Hepatocyte (in vitro differentiated cells): ENCODE data around the gene CTNND2. TPM values are rescaled to one million over a fixed set of nuclear protein-coding genes. Genes with fewer than 3 reads are reported as not detected.

Source experiments
- DNase-seq: peaks from one replicate; pipeline ENCODE4 v3.0.0-alpha.2; 2016; ENCODE audit warnings: low spot score
- H2AFZ ChIP-seq: fragments of 200-600 bp; sonication (generic); 2 replicates; pipeline ENCODE4 v1.6.0; 2016; ENCODE audit warnings: antibody characterized with exemption, mild to moderate bottlenecking
- H3K27ac ChIP-seq: fragments of 200-600 bp; sonication (generic); 2 replicates; pipeline ENCODE4 v1.5.1; 2016; ENCODE audit warnings: mild to moderate bottlenecking
- H3K27me3 ChIP-seq: fragments of 200-600 bp; sonication (generic); 2 replicates; pipeline ENCODE4 v1.6.1; 2016
- H3K36me3 ChIP-seq: fragments of 200-600 bp; sonication (generic); replicated peaks from 2 replicates; pipeline ENCODE4 v1.5.1; 2016; ENCODE audit warnings: low read depth; ENCODE audit not compliant: insufficient read depth
- H3K4me1 ChIP-seq: fragments of 200-600 bp; sonication (generic); 2 replicates; pipeline ENCODE4 v1.5.1; 2016; ENCODE audit warnings: mild to moderate bottlenecking, moderate library complexity; ENCODE audit not compliant: insufficient read depth
- H3K4me2 ChIP-seq: fragments of 200-600 bp; sonication (generic); 2 replicates; pipeline ENCODE4 v1.6.0; 2016
- H3K4me3 ChIP-seq: fragments of 200-600 bp; sonication (generic); 2 replicates; pipeline ENCODE4 v1.5.1; 2016; ENCODE audit warnings: mild to moderate bottlenecking
- H3K79me2 ChIP-seq: fragments of 200-600 bp; sonication (generic); 2 replicates; pipeline ENCODE4 v1.6.0; 2017; ENCODE audit warnings: mild to moderate bottlenecking
- H3K9me2 ChIP-seq: fragments of 200-600 bp; sonication (generic); replicated peaks from 2 replicates; pipeline ENCODE4 v1.6.0; 2017; ENCODE audit warnings: mild to moderate bottlenecking; ENCODE audit not compliant: insufficient read depth
- H3K9me3 ChIP-seq: fragments of 200-600 bp; sonication (generic); 2 replicates; pipeline ENCODE4 v1.5.1; 2016; ENCODE audit warnings: low read depth, mild to moderate bottlenecking
- H4K20me1 ChIP-seq: fragments of 200-600 bp; sonication (generic); 2 replicates; pipeline ENCODE4 v1.6.0; 2016; ENCODE audit warnings: mild to moderate bottlenecking; ENCODE audit not compliant: insufficient read depth, poor library complexity, severe bottlenecking
- CTCF ChIP-seq: fragments of 200-600 bp; sonication (generic); IDR thresholded peaks from 2 replicates; pipeline ENCODE4 v1.5.1; 2016; ENCODE audit warnings: antibody characterized with exemption, mild to moderate bottlenecking; ENCODE audit not compliant: poor library complexity
- EZH2 ChIP-seq: fragments of 200-600 bp; sonication (generic); IDR thresholded peaks from 2 replicates; pipeline ENCODE4 v1.6.1; 2016; ENCODE audit warnings: antibody characterized with exemption, mild to moderate bottlenecking, borderline replicate concordance
- EZH2phosphoT487 ChIP-seq: fragments of 200-600 bp; sonication (generic); IDR thresholded peaks from one replicate; pipeline ENCODE4 v1.6.1; 2018; ENCODE audit warnings: antibody characterized with exemption, mild to moderate bottlenecking, low read depth, moderate library complexity; ENCODE audit not compliant: unreplicated experiment, severe bottlenecking
- WGBS: methylation state at CpG from one replicate; pipeline ENCODE4 v1.1.6; 2016; ENCODE audit warnings: low lambda C conversion rate; ENCODE audit errors: missing lambda C conversion rate; 5-methylcytosine and 5-hydroxymethylcytosine counted together
- polyA plus RNA-seq: library from polyadenylated mRNA; unstranded; fragments of >200 nt; fragmentation: Nextera tagmentation; extraction: Ambion mirVana; gene quantifications from 2 replicates; pipeline ENCODE4 v1.2.1, GENCODE V29; 2016
- total RNA-seq: library from RNA; depleted of rRNA; stranded (reverse); fragments of >200 nt; gene quantifications from 2 replicates; pipeline ENCODE4 v1.2.3, GENCODE V29; 2014

The CTNND2 gene
- total and polyA plus RNA-seq, 2 experiments from 2014 or later: 27.5 to 30.3 TPM

GRCh38 chr5:11385251-11385900 is 518.9 kb downstream of the CTNND2 start:
- peak overlapping the region; percentile 40 for H3K4me3 ChIP-seq
- peak overlapping the region; percentile 5 for H2AFZ ChIP-seq
- no peaks in the 10 kb centered on the region for H3K36me3 ChIP-seq
- H3K4me2 ChIP-seq: peak overlapping the region; percentile 92
- H4K20me1 ChIP-seq: no peaks in the 10 kb centered on the region
- H3K9me3 ChIP-seq: no peaks in the 10 kb centered on the region
- no peak overlapping the region for H3K27ac ChIP-seq
- 6% methylated on average over 18 of the region's 33 CpGs for WGBS
- no peaks in the 10 kb centered on the region for H3K9me2 ChIP-seq
- peaks cover 30% of the 10 kb centered on the region for H3K79me2 ChIP-seq
- H3K4me1 ChIP-seq: no peaks in the 10 kb centered on the region
- peak; percentile 34 for DNase-seq
- H3K27me3 ChIP-seq: peaks cover 12% of the 10 kb centered on the region
- no peak for TF ChIP-seq EZH2phosphoT487
- no peak for TF ChIP-seq EZH2
- TF ChIP-seq CTCF: no peak

GRCh38 chr5:11384441-11385250 is 519.6 kb downstream of the CTNND2 start:
- 10% methylated on average over 29 of the region's 96 CpGs for WGBS
- Histone ChIP-seq H3K27me3 (peaks cover 12% of the 10 kb centered on the region), H3K4me1 (no peaks in the 10 kb centered on the region), H3K4me3 (peak overlapping the region; percentile 47), H3K27ac (peak overlapping the region; percentile 57), H2AFZ (peak overlapping the region; percentile 73), H3K36me3 (no peaks in the 10 kb centered on the region), H3K79me2 (peaks cover 38% of the 10 kb centered on the region), H3K4me2 (peak overlapping the region; percentile 94), H3K9me2 (no peaks in the 10 kb centered on the region), H4K20me1 (no peaks in the 10 kb centered on the region), H3K9me3 (no peaks in the 10 kb centered on the region)
- DNase-seq: peak; percentile 68
- TF ChIP-seq EZH2phosphoT487 (no peak), CTCF (no peak), EZH2 (peak; percentile 33)

GRCh38 chr5:11383506-11384095 is 520.6 kb downstream of the CTNND2 start:
- H2AFZ ChIP-seq: no peak overlapping the region
- no peaks in the 10 kb centered on the region for H3K4me1 ChIP-seq
- no peaks in the 10 kb centered on the region for H3K36me3 ChIP-seq
- H3K79me2 ChIP-seq: peaks cover 45% of the 10 kb centered on the region
- no peaks in the 10 kb centered on the region for H3K9me3 ChIP-seq
- DNase-seq: no peak
- no peaks in the 10 kb centered on the region for H4K20me1 ChIP-seq
- H3K4me2 ChIP-seq: peak overlapping the region; percentile 94
- no peak for TF ChIP-seq EZH2
- no peaks in the 10 kb centered on the region for H3K9me2 ChIP-seq
- H3K27me3 ChIP-seq: peaks cover 12% of the 10 kb centered on the region
- WGBS: 77% methylated on average over 7 of the region's 7 CpGs
- H3K4me3 ChIP-seq: peak overlapping the region; percentile 14
- no peak overlapping the region for H3K27ac ChIP-seq

DNA sequence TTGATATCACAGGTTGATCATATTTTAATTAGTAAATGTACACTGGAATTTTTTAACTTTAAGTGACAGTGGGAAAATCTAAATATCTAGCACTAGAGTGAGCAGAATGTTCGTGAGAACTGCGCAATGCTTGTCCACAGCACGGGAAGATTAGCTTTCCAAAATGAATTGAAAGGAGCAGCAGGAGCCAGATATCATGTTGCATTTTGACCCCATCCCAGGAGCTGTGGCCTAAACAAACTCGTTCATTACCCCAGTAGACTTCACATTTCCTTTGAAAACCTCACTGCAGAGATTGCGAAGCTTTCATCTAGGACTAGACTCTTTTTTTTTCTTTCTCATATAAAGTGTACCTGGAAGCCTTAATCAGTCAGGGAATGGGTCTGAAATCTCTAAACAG is 525.8 kb downstream of the CTNND2 start:
- no peak for DNase-seq
- Histone ChIP-seq H3K4me3 (no peak overlapping the region), H3K9me2 (no peaks in the 10 kb centered on the region), H3K79me2 (peaks cover 61% of the 10 kb centered on the region), H3K27me3 (peaks cover 3% of the 10 kb centered on the region), H2AFZ (no peak overlapping the region), H3K4me1 (peaks cover 7% of the 10 kb centered on the region), H3K36me3 (no peaks in the 10 kb centered on the region), H4K20me1 (no peaks in the 10 kb centered on the region), H3K27ac (no peak overlapping the region), H3K9me3 (no peaks in the 10 kb centered on the region), H3K4me2 (no peak overlapping the region)
- TF ChIP-seq EZH2 (no peak), EZH2phosphoT487 (no peak), CTCF (no peak)
- 81% methylated on average over 5 of the region's 5 CpGs for WGBS
